ENCODE measurements around the gene MEOX1.

- TF ChIP-seq USF1 (IDR thresholded peaks at IDR 0.05): no peak
- TF ChIP-seq EGR1 (IDR thresholded peaks at IDR 0.05): no peak
- no peak for TF ChIP-seq REST (IDR thresholded peaks at IDR 0.05; ENCODE audit: low read depth)
These were observed 63.2 kb downstream of the MEOX1 start for GRCh38 chr17:43598357-43599045.
